CD4-positive, CD25-positive, alpha-beta regulatory T cell (primary cell): Measurements from ENCODE around the gene SIPA1L3. TPM values are rescaled to one million over a fixed set of nuclear protein-coding genes. Genes with fewer than 3 reads are reported as not detected.

Experiments used
- ATAC-seq, 2 donors: fragments of 150-1000 bp; cut with Tn5 transposase; one replicate each; pipeline ENCODE4 v1.10.0; 2021; ENCODE audit warnings: low read depth in 2 of 2, moderate number of reproducible peaks in 2 of 2, moderate library complexity in 1 of 2
- DNase-seq, 3 donors: peaks; one replicate each; pipeline versions ENCODE4 v3.0.0 to v3.0.0-alpha.2; 2012 to 2022; ENCODE audit warnings: mixed read lengths in 1 of 3
- H3K27ac ChIP-seq: one replicate; pipeline ENCODE4 v1.7.0; 2013; ENCODE audit warnings: mild to moderate bottlenecking, low read length; ENCODE audit not compliant: insufficient read depth, poor library complexity, severe bottlenecking
- H3K27me3 ChIP-seq: one replicate; pipeline ENCODE4 v1.7.0; 2013; ENCODE audit warnings: low read length; ENCODE audit not compliant: control insufficient read depth, insufficient read depth
- H3K36me3 ChIP-seq: one replicate; pipeline ENCODE4 v1.7.0; 2013; ENCODE audit warnings: mild to moderate bottlenecking, low read length, moderate library complexity; ENCODE audit not compliant: control insufficient read depth, insufficient read depth
- H3K4me1 ChIP-seq: 2 replicates; pipeline ENCODE4 v1.7.0; 2013; ENCODE audit warnings: mild to moderate bottlenecking, low read length; ENCODE audit not compliant: insufficient read depth, control insufficient read depth, poor library complexity, severe bottlenecking
- H3K4me3 ChIP-seq: one replicate; pipeline ENCODE4 v1.7.0; 2013; ENCODE audit warnings: low read depth, mild to moderate bottlenecking, low read length, moderate library complexity
- H3K9me3 ChIP-seq, 2 experiments: 1 replicate in 1 of 2; 2 replicates in 1 of 2; pipeline ENCODE4 v1.7.0; 2013; ENCODE audit warnings: low read length in 2 of 2, mild to moderate bottlenecking in 1 of 2, moderate library complexity in 1 of 2; ENCODE audit not compliant: control insufficient read depth in 2 of 2
- H3K27ac Mint-ChIP-seq, 3 donors: one replicate each; pipeline ENCODE4 v1.8.0; 2020 to 2022; ENCODE audit warnings: mild to moderate bottlenecking in 3 of 3, mixed read lengths in 3 of 3, moderate library complexity in 2 of 3
- H3K27me3 Mint-ChIP-seq: one replicate; pipeline ENCODE4 v1.8.0; 2022; ENCODE audit warnings: mild to moderate bottlenecking, mixed read lengths
- H3K36me3 Mint-ChIP-seq: one replicate; pipeline ENCODE4 v1.8.0; 2020; ENCODE audit warnings: mixed read lengths
- H3K4me1 Mint-ChIP-seq, 4 donors: one replicate each; pipeline ENCODE4 v1.8.0; 2020 to 2022; ENCODE audit warnings: mixed read lengths in 4 of 4, mild to moderate bottlenecking in 1 of 4
- H3K4me3 Mint-ChIP-seq, 4 donors: one replicate each; pipeline ENCODE4 v1.8.0; 2020 to 2022; ENCODE audit warnings: mild to moderate bottlenecking in 4 of 4, mixed read lengths in 4 of 4, moderate library complexity in 3 of 4
- H3K9me3 Mint-ChIP-seq, 7 donors: one replicate each; pipeline ENCODE4 v1.8.0; 2020 to 2022; ENCODE audit warnings: mixed read lengths in 7 of 7, mild to moderate bottlenecking in 3 of 7, moderate library complexity in 2 of 7
- polyA plus RNA-seq, 4 donors: library from polyadenylated mRNA; unstranded; fragments of 300-500 nt; fragmentation: Illumina TruSeq; gene quantifications; one replicate each; pipeline ENCODE4 v1.2.3, GENCODE V29; 2021
- total RNA-seq: library from RNA; stranded (reverse); gene quantifications from one replicate; pipeline ENCODE4 v1.2.3, GENCODE V29; 2022

Gene SIPA1L3
- total and polyA plus RNA-seq, 5 donors from 2014 or later: 0.41 to 27.6 (median 1.7) TPM

- H3K4me1 ChIP-seq: no peaks in the 10 kb centered on the region
- Mint-ChIP-seq H3K27me3 (no peaks in the 10 kb centered on the region), H3K4me3 (no peak overlapping the region), H3K27ac (peak overlapping the region in 1 of 3 donors; percentile 37), H3K4me1 (peaks cover 0 to 12% (median 2%) of the 10 kb centered on the region in 4 donors), H3K9me3 (peaks cover 0 to 5% (median 2%) of the 10 kb centered on the region in 7 donors), H3K36me3 (peaks cover 10% of the 10 kb centered on the region)
- no peak overlapping the region for H3K27ac ChIP-seq
- H3K4me3 ChIP-seq: no peak overlapping the region
- no peaks in the 10 kb centered on the region for H3K27me3 ChIP-seq
- DNase-seq (no peak), ATAC-seq (no peak)
- no peaks in the 10 kb centered on the region for H3K36me3 ChIP-seq
- H3K9me3 ChIP-seq: no peaks in the 10 kb centered on the region
Observed at GRCh38 chr19:38035515-38036495, 128.8 kb downstream of the SIPA1L3 start.

- H3K27me3 ChIP-seq: no peaks in the 10 kb centered on the region
- peaks cover 0 to 1% (median 0%) of the 10 kb centered on the region in 7 donors for H3K9me3 Mint-ChIP-seq
- H3K9me3 ChIP-seq: no peaks in the 10 kb centered on the region
- peak overlapping the region in 1 of 3 donors; percentile 58 for H3K27ac Mint-ChIP-seq
- H3K4me3 Mint-ChIP-seq: peak overlapping the region in 1 of 4 donors; percentile 54
- no peak for ATAC-seq
- H3K4me3 ChIP-seq: no peak overlapping the region
- peaks cover 0 to 10% (median 2%) of the 10 kb centered on the region in 4 donors for H3K4me1 Mint-ChIP-seq
- H3K27me3 Mint-ChIP-seq: no peaks in the 10 kb centered on the region
- no peaks in the 10 kb centered on the region for H3K4me1 ChIP-seq
- H3K36me3 Mint-ChIP-seq: peaks cover 6% of the 10 kb centered on the region
- DNase-seq: no peak
- H3K36me3 ChIP-seq: no peaks in the 10 kb centered on the region
- H3K27ac ChIP-seq: no peak overlapping the region
Observed at GRCh38 chr19:38036707-38037611, 130.0 kb downstream of the SIPA1L3 start.

- Mint-ChIP-seq H3K9me3 (peaks cover 0 to 2% (median 0%) of the 10 kb centered on the region in 7 donors), H3K27ac (no peak overlapping the region), H3K36me3 (peaks cover 17% of the 10 kb centered on the region), H3K27me3 (no peaks in the 10 kb centered on the region), H3K4me3 (no peak overlapping the region), H3K4me1 (peaks cover 0 to 17% (median 6%) of the 10 kb centered on the region in 4 donors)
- Histone ChIP-seq H3K27me3 (no peaks in the 10 kb centered on the region), H3K9me3 (no peaks in the 10 kb centered on the region), H3K36me3 (no peaks in the 10 kb centered on the region), H3K27ac (no peak overlapping the region), H3K4me3 (no peak overlapping the region), H3K4me1 (no peaks in the 10 kb centered on the region)
- DNase-seq: no peak
- ATAC-seq: no peak
Observed at GRCh38 chr19:38039966-38040365, 133.0 kb downstream of the SIPA1L3 start.

GRCh38 chr19:38042132-38042531, 135.1 kb downstream of the SIPA1L3 start:
- Mint-ChIP-seq H3K4me1 (peaks cover 2 to 36% (median 11%) of the 10 kb centered on the region in 4 donors), H3K36me3 (peaks cover 15% of the 10 kb centered on the region), H3K9me3 (peaks cover 0 to 2% (median 0%) of the 10 kb centered on the region in 7 donors), H3K4me3 (no peak overlapping the region), H3K27ac (peak overlapping the region in 1 of 3 donors; percentile 3), H3K27me3 (no peaks in the 10 kb centered on the region)
- Histone ChIP-seq H3K27me3 (no peaks in the 10 kb centered on the region), H3K36me3 (no peaks in the 10 kb centered on the region), H3K9me3 (no peaks in the 10 kb centered on the region), H3K4me3 (no peak overlapping the region), H3K27ac (no peak overlapping the region), H3K4me1 (peaks cover 15% of the 10 kb centered on the region)
- ATAC-seq: no peak
- DNase-seq: no peak

GRCh38 chr19:38043649-38044144, 136.7 kb downstream of the SIPA1L3 start:
- H3K27ac ChIP-seq: no peak overlapping the region
- no peaks in the 10 kb centered on the region for H3K36me3 ChIP-seq

GRCh38 chr19:38044267-38045111, 137.5 kb downstream of the SIPA1L3 start:
- peaks cover 38% of the 10 kb centered on the region for H3K4me1 ChIP-seq
- H3K27ac Mint-ChIP-seq: peak overlapping the region in 2 of 3 donors; percentile 81 to 89

More at GRCh38 chr19:38043649-38044144, 136.7 kb downstream of the SIPA1L3 start:
- Mint-ChIP-seq H3K36me3 (peaks cover 14% of the 10 kb centered on the region), H3K27ac (peak overlapping the region in 2 of 3 donors; percentile 81 to 89), H3K27me3 (no peaks in the 10 kb centered on the region), H3K4me3 (peak overlapping the region in 1 of 4 donors; percentile 43), H3K4me1 (peaks cover 6 to 48% (median 23%) of the 10 kb centered on the region in 4 donors), H3K9me3 (peaks cover 0 to 2% (median 0%) of the 10 kb centered on the region in 7 donors)
- Histone ChIP-seq H3K4me3 (no peak overlapping the region), H3K9me3 (no peaks in the 10 kb centered on the region), H3K27me3 (no peaks in the 10 kb centered on the region), H3K4me1 (peaks cover 30% of the 10 kb centered on the region)
- ATAC-seq: no peak
- no peak for DNase-seq

More at GRCh38 chr19:38044267-38045111, 137.5 kb downstream of the SIPA1L3 start:
- Histone ChIP-seq H3K27me3 (no peaks in the 10 kb centered on the region), H3K27ac (no peak overlapping the region), H3K9me3 (no peaks in the 10 kb centered on the region), H3K36me3 (no peaks in the 10 kb centered on the region), H3K4me3 (no peak overlapping the region)
- peaks cover 12 to 56% (median 28%) of the 10 kb centered on the region in 4 donors for H3K4me1 Mint-ChIP-seq
- H3K27me3 Mint-ChIP-seq: no peaks in the 10 kb centered on the region
- no peak for ATAC-seq
- peak overlapping the region in 1 of 4 donors; percentile 27 for H3K4me3 Mint-ChIP-seq
- peaks cover 14% of the 10 kb centered on the region for H3K36me3 Mint-ChIP-seq
- peaks cover 0 to 2% (median 0%) of the 10 kb centered on the region in 7 donors for H3K9me3 Mint-ChIP-seq
- DNase-seq: no peak
